ENCODE measurements around the gene TMEM138. TPM values are rescaled to one million over a fixed set of nuclear protein-coding genes. Genes with fewer than 3 reads are reported as not detected.

The TMEM138 gene
- 44.1 TPM for polyA plus RNA-seq

DNA sequence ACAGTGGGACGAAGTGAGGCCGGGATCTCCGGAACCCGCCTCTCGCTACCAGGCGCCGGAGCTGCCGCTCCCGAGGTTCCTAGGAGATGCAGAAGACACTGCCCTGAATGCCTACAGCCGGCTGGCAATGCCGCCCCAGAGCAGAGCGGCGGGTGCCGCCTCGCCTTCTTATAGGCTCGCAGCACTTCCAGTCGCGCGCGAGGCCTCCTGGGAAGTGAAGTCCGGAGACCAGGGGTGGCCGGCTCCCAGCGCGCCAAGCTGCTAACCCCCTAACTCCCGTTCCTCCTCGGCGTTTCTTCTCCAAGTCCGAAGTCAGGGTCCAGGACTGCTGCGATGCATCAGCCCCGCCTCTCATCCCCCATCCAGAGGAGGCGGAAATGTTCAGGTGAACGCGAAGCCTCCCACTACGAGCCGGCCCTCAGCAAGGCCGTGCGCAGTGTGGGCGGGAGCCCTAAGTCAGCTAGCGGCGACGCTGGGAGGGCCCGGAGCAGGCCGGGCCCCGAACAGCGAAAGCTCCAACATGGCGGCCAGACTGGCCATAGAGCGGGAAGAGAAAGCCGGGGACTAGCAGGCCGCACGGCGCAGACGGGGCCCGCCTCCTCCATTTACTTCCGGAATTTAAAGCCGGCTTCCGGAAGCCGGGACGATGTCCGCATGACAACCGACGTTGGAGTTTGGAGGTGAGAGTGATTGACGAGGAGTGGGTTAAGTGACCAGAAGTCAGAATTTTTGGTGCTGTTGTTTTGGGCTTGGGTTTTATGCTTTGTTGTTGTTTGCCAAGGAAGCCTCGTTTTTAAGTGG lies at the start of gene TMEM138, which contains the start of gene CYB561A3:
TMEM138 (plus strand) TSS at position 634 of the 801 bp plus-strand sequence. CDS start 2,017 bp downstream, outside the sequence.
CYB561A3 (minus strand) TSS at position 142 of the 801 bp plus-strand sequence. CDS start 5,169 bp downstream, outside the sequence.
- H3K27me3 Mint-ChIP-seq, result no peaks in the 10 kb centered on the region
- H3K9me3 Mint-ChIP-seq, result no peaks in the 10 kb centered on the region
- peak within 1 kb of the TSS; percentile 93 to 98 (median 97) for H3K27ac Mint-ChIP-seq
- H3K4me3 Mint-ChIP-seq, result peak within 1 kb of the TSS; percentile 94 to 100 (median 98)
- H3K36me3 Mint-ChIP-seq, result no peaks in the 10 kb centered on the region
- H3K4me1 Mint-ChIP-seq, result peaks cover 27 to 41% (median 40%) of the 10 kb centered on the region in 3 donors

DNA sequence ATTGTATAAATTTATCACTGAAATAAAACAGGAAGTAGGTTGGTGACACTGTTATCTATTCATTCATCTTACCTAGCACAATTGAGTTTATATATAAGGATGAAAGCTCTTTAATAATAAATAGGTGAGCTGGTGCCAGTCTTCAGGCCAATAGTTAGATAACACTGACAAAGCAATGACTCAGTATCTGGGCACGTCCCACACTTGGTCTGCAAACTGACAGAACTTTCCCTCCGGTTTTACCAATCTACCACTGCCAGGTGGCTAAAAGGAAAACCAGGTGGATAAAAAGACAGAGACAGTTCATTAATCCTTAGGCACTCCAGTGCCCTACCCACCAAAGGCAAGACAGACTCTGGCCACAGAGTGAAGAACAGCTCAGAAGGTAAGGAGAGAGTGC lies 46.9 kb upstream of the TMEM138 start:
- H3K36me3 Mint-ChIP-seq, result peaks cover 3% of the 10 kb centered on the region
- H3K4me3 Mint-ChIP-seq, result no peak overlapping the region

DNA sequence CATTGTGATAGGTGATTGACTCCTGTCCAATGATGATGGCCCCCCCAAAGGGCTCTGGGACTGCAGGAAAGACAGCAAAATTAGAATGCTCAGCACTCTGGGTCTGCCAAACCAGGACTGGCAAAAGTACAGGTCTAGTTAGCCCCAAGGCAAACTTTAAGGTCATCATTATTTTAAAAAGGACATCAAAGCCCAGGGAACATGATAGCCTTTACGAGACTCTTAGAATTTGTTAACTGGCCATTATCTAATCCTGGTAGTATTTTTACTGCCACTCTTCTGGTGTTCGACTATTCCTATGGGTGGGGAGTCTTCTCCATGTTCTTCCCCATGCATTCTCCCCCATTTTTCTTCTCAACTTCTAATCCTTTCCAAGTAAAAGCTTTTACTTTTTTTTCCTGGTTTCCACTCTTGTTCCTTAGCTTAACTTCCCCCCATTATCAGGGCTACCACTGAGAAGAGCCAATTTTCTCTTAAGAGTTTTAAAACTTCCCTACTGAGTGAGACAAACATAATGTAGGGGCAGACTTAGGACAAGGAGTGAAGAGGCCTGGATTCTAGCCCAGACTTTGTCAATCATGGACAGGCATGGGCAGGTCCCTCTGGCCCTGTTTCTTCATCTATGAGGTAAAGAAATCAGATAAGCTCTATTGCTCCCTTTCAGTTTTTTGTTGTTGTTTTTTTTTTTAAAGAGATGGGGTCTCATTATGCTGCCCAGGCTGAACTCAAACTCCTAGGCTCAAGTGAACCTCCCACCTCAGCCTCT lies 36.3 kb upstream of the TMEM138 start:
- H3K27ac Mint-ChIP-seq, result no peak overlapping the region
- H3K4me1 Mint-ChIP-seq, result peaks cover 9 to 11% (median 10%) of the 10 kb centered on the region in 3 donors
- H3K4me3 Mint-ChIP-seq, result peak overlapping the region in 1 of 4 donors; percentile 67
- H3K27me3 Mint-ChIP-seq, result no peaks in the 10 kb centered on the region
- H3K9me3 Mint-ChIP-seq, result no peaks in the 10 kb centered on the region
- H3K36me3 Mint-ChIP-seq, result peaks cover 9% of the 10 kb centered on the region

More for the DNA sequence above, 46.9 kb upstream of the TMEM138 start:
- H3K9me3 Mint-ChIP-seq, result no peaks in the 10 kb centered on the region
- H3K4me1 Mint-ChIP-seq, result no peaks in the 10 kb centered on the region
- H3K27ac Mint-ChIP-seq, result no peak overlapping the region
- no peaks in the 10 kb centered on the region for H3K27me3 Mint-ChIP-seq

DNA sequence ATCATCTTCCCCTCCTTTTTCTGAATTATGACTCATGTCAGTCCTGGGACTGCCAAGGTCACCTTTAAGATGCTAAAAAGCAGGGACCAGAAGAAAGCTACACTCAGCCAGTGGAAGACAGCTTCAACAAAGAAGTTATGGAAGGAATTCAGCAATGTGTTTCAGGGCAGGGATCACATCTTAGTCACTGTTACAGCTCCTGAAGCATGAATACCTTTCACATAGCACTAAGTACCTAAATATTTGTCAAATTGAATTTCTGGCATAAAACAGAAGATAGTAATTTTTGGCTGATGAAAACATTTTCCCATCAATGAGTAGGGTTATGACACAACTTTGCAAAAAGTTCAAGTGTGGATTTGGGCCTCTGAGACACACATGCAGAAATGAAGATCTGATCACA lies 34.5 kb upstream of the TMEM138 start:
- Mint-ChIP-seq H3K4me3 (no peak overlapping the region), H3K4me1 (peaks cover 23 to 27% (median 25%) of the 10 kb centered on the region in 3 donors), H3K27me3 (no peaks in the 10 kb centered on the region), H3K36me3 (peaks cover 7% of the 10 kb centered on the region), H3K27ac (no peak overlapping the region), H3K9me3 (no peaks in the 10 kb centered on the region)

DNA sequence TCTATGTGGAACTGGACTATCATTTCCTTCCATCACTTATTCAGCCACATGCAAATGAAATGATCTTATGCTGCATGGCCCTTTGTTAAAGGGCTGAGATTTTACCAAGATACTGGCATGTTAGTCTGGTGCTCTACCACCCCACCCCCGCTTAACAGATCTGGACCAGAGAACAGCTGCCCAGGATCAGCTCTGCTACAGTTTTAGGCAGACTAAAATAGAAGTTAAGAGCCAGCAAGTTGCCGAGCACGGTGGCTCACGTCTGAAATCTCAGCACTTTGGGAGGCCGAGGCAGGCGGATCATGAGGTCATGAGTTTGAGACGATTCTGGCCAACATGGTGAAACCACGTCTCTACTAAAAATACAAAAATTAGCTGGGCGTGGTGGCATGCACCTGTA lies 33.8 kb upstream of the TMEM138 start:
- Mint-ChIP-seq H3K27me3 (no peaks in the 10 kb centered on the region), H3K36me3 (peaks cover 4% of the 10 kb centered on the region), H3K4me1 (peaks cover 23 to 31% (median 25%) of the 10 kb centered on the region in 3 donors), H3K9me3 (no peaks in the 10 kb centered on the region), H3K27ac (no peak overlapping the region), H3K4me3 (peak overlapping the region in 1 of 4 donors; percentile 61)

DNA sequence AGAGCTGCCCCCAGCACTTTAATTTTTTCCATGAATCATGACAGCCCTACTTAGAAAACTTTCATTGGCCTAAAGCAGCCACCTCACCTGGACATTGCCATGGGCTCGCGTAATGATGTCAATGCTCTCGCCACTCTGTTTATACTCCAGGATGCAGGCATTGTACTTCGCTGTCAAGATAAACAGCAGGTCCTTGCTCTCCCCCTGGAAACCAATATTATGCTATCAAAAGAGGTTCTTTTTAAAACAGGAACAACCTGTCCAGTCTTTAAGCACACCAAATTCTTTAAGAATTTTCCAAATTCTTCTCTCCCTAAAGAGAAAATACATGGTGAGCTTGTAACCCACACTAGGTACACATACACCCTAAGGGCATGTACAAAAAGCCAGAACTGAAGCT lies 32.3 kb upstream of the TMEM138 start:
- Mint-ChIP-seq H3K27me3 (no peaks in the 10 kb centered on the region), H3K4me3 (peak overlapping the region in 2 of 4 donors; percentile 24 to 85), H3K27ac (peak overlapping the region in 1 of 3 donors; percentile 29), H3K36me3 (peaks cover 4% of the 10 kb centered on the region), H3K4me1 (peaks cover 30 to 35% (median 32%) of the 10 kb centered on the region in 3 donors), H3K9me3 (no peaks in the 10 kb centered on the region)

DNA sequence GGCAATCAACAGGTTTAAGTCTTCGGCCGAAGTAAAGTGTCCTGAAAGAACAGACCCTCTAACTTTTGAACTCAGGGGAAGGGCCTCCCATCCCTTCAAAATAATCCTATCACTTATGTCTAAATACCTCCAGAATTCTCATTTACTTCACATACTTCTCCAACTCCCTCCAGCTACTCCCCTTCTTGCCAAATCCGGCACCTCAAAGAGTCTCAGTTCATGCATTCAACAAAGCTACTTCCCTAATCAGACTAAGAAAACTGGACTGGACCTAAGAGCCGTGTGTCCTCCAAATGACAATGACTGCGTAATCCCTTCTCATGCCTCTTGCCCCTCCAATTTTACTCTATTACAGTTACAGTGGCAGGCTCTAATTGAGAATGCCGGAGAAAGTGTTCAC lies 30.5 kb upstream of the TMEM138 start:
- no peaks in the 10 kb centered on the region for H3K9me3 Mint-ChIP-seq
- no peaks in the 10 kb centered on the region for H3K36me3 Mint-ChIP-seq
- H3K4me3 Mint-ChIP-seq, result peak overlapping the region; percentile 85 to 97 (median 92)
- peaks cover 34 to 41% (median 40%) of the 10 kb centered on the region in 3 donors for H3K4me1 Mint-ChIP-seq
- H3K27ac Mint-ChIP-seq, result peak overlapping the region in 2 of 3 donors; percentile 84 to 96
- H3K27me3 Mint-ChIP-seq, result no peaks in the 10 kb centered on the region

DNA sequence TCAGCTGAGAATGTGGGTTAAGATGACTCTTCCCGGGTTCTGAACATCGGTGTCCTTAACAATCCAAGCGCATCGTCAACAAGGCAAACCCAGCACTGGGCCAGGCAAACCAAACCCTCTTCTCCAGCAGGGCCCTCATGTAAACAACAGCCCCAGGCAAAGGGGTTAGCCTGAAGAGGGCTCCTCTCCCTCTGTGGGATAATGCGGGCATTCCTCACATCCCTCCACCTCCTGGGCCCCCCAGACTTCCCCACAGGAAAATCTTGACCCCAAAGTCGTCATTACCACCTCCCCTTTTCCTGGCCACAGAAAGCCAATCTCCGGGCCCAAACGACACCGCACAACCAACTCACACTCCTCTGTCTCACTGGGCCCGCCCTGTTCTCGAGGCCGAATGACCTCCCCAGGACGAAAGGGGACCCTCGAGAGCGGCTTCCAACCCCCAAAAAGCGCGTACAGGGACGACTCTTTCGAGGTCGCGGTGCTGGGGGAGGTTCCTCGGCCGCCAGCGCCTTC lies 29.8 kb upstream of the TMEM138 start:
- H3K4me3 Mint-ChIP-seq, result peak overlapping the region; percentile 85 to 97 (median 92)
- H3K4me1 Mint-ChIP-seq, result peaks cover 38 to 41% (median 40%) of the 10 kb centered on the region in 3 donors
- H3K27me3 Mint-ChIP-seq, result no peaks in the 10 kb centered on the region
- H3K9me3 Mint-ChIP-seq, result no peaks in the 10 kb centered on the region
- H3K36me3 Mint-ChIP-seq, result no peaks in the 10 kb centered on the region
- H3K27ac Mint-ChIP-seq, result peak overlapping the region; percentile 84 to 96 (median 91)

DNA sequence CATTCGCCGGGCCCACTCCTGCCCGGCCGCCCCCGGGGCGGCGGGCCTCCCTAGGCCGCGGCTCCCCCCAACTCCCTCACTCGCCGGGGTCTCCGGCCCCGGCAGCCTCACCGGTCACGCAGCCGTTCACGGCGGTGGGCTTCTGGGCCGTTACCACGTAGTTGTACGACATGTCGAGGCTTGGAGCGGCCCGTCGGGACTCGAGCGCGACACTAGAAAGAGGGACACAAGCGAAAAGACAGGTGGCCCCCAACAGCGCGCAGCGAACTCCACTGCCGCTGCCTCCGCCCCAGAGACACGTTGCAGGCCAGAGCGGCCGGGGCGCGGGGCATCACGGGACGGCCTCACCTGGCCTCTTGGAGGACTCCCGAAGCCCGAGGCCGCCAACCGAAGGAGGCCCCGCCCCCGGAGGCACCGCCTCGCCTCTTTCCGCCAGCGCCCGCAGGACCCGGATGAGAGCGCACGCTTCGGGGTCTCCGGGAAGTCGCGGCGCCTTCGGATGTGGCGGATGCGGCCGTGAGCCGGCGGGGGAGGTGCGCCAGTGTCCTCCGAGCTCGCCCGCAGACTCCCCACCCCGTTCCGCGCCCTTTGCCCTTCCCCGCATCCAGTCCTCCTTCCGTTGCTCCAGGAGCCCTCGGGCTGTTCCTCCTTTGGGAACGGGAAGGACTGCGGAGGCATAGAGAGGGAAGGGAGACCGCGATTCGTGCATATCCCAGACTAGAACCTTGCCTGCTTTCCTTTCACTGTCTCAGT lies 29.2 kb upstream of the TMEM138 start, which contains the start of the genes DDB1 and TKFC:
DDB1 (minus strand) TSS at position 309 of the 753 bp plus-strand sequence; CDS start at position 172, 137 bp downstream.
TKFC (plus strand) TSS at position 432 of the 753 bp plus-strand sequence. CDS start 1,501 bp downstream, outside the sequence.
- Mint-ChIP-seq H3K4me1 (peaks cover 36 to 41% (median 40%) of the 10 kb centered on the region in 3 donors), H3K27me3 (no peaks in the 10 kb centered on the region), H3K9me3 (no peaks in the 10 kb centered on the region), H3K4me3 (peak within 1 kb of the TSS; percentile 85 to 97 (median 92)), H3K36me3 (no peaks in the 10 kb centered on the region), H3K27ac (peak within 1 kb of the TSS; percentile 84 to 96 (median 95))

DNA sequence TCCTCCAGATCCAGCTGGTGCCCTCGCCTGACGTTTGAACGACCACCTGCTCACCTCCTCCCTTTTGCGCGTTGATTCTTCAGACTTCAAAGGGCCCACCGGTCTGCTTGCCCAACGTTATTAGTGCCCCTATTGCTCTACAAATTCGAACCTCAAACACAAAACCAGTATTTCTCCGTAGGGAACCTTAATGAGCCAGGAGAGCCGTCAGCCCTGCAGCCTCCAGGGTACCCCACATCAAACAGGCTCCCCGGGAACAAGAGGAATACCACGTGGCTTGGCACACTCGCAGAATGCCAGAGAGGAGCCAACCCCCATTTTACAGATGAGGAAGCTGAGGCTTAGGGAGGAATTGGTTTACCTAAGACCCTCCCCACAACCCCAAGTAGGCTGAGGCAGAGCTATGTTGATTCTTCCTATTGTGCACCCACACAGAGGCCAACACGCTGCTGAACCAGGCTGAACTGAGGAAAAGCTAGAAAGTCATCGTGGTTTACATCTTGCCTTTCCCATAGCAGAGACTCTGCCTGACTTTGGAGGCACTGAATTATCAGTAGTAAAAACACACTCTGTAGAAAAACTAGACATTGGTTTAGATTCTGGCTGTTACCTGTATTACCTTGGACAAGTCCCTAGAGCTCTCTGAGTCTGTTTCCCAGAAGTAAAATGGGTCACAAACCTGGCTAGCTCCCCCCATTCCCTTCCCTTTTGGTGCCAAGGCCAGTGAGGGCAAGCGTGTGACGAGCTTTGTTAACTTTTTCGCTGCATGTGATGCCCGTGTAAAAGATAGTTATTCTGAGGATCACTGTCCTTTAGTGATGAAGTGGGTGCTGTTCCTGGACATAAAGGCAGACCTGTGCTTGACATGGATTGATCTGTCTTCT lies 28.4 kb upstream of the TMEM138 start:
- Mint-ChIP-seq H3K4me1 (peaks cover 36 to 41% (median 38%) of the 10 kb centered on the region in 3 donors), H3K9me3 (no peaks in the 10 kb centered on the region), H3K36me3 (no peaks in the 10 kb centered on the region), H3K27ac (peak overlapping the region; percentile 84 to 96 (median 95)), H3K27me3 (no peaks in the 10 kb centered on the region), H3K4me3 (peak overlapping the region; percentile 85 to 97 (median 92))

DNA sequence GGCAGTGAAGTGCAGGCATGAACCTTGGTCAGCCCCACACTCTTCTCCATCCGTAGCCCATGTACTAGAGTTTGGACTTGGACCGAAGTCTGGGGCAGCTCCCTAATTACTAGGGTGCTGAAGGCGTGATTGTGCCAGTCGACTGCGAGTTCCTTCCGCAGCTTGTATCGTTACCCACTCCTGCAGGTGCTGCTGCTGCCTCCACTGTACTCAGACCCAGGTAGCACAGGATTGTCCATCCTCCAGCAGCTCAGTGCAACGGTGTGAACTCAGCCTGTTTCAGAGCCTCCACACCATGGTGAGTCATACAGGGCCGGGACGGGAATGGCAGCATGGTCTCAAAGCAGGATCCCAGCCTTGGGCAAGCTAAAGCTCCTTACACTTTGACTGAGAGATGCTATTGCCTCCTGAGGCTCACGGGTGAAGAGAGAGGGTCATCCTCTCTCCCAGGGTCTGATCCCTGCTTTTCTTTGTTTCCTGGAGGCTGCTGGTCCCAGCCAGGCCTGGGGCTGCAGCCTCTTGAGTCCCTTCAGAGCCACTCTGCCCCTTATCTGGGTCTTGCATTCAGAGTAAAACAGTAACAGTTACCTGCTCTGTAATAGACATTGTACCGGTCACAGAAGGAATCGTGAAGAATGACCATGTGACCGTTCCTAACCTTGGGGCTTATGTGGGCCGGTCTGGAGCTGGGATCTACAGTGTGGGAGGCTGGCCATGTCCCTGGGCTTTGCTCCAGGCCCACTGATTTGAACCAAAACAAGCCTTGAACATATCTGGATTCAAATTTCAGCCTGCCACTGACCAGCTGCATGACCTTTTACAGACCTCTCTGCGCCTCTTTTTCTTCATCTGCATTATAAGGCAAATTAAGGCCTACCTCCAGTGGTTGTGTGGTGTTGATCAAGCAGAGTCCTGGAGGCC lies 27.5 kb upstream of the TMEM138 start:
- peak overlapping the region; percentile 84 to 96 (median 95) for H3K27ac Mint-ChIP-seq
- no peaks in the 10 kb centered on the region for H3K9me3 Mint-ChIP-seq
- H3K4me1 Mint-ChIP-seq, result peaks cover 32 to 40% (median 34%) of the 10 kb centered on the region in 3 donors
- peaks cover 3% of the 10 kb centered on the region for H3K36me3 Mint-ChIP-seq
- H3K4me3 Mint-ChIP-seq, result peak overlapping the region in 3 of 4 donors; percentile 12 to 97 (median 85)
- no peaks in the 10 kb centered on the region for H3K27me3 Mint-ChIP-seq

DNA sequence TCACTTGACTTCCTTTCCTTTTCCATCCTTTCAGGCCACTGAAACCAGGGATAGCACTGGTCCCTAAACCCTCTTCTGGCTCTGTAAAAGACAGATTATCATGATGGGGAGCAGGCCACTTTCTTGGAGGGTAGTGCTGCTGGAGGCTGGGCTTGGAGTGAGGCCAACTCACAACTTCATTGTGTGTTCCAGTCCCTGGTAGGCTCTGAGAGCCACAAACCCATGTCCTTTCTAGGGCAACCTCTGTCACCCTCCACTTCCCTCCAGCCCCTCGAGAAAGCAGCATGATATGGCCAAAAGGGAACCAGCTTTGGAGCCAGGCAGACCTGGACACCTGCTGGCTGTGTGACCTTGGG lies 26.8 kb upstream of the TMEM138 start:
- Mint-ChIP-seq H3K4me3 (peak overlapping the region in 1 of 4 donors; percentile 85), H3K9me3 (no peaks in the 10 kb centered on the region), H3K27ac (peak overlapping the region in 2 of 3 donors; percentile 67 to 81), H3K36me3 (peaks cover 4% of the 10 kb centered on the region), H3K4me1 (peaks cover 30 to 34% (median 32%) of the 10 kb centered on the region in 3 donors), H3K27me3 (no peaks in the 10 kb centered on the region)
